ENCODE results near the gene STUB1.

The STUB1 gene

DNA sequence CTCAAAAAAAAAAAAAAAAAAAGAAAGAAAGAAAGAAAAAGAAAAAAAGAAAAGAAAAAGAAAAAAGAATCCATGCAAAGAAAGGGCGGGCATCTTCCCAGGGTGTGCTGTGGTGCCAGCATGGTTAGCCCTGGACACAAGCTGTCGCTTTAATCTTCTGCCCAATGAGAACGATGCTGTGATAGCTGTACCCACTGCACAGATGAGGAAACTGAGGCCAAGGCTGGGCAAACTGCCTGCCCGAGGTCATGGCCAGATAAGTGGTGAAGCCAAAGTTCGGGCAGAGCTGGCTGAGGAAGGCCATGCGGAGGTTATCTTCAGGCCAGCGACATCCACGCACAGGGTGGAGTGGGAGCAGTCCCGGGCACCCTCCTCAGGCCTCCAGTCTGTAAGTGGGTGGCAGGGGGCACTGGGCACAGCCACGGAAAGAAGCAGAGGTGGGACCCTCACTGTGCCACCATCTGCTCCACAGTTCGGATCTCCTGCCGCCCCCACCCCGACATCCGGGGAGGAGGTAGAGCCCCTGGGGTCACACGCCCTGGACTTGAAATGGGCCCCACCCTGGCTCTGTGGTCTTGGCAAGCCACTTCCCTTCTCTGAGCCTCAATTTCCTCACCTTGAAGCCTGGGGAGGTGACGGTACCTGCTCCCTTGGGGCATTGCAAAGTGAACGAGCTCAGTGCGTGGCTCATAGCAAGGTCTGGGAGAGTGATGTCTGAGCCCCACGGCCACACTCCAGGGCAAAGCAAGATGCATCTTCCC, 18.9 kb downstream of the STUB1 start:
- Histone ChIP-seq H3K27me3 (ENCODE audit: control insufficient read depth, insufficient read depth, low read length) (peaks cover 71% of the 10 kb centered on the region), H3K9me3 (ENCODE audit: control insufficient read depth, low read length) (no peaks in the 10 kb centered on the region), H3K9ac (ENCODE audit: low read length) (no peak overlapping the region), H3K4me1 (ENCODE audit: control insufficient read depth, insufficient read depth, low read length) (peaks cover 16% of the 10 kb centered on the region), H3K4me3 (ENCODE audit: low read length) (no peak overlapping the region), H3K36me3 (ENCODE audit: control insufficient read depth, insufficient read depth, low read length) (no peaks in the 10 kb centered on the region)

DNA sequence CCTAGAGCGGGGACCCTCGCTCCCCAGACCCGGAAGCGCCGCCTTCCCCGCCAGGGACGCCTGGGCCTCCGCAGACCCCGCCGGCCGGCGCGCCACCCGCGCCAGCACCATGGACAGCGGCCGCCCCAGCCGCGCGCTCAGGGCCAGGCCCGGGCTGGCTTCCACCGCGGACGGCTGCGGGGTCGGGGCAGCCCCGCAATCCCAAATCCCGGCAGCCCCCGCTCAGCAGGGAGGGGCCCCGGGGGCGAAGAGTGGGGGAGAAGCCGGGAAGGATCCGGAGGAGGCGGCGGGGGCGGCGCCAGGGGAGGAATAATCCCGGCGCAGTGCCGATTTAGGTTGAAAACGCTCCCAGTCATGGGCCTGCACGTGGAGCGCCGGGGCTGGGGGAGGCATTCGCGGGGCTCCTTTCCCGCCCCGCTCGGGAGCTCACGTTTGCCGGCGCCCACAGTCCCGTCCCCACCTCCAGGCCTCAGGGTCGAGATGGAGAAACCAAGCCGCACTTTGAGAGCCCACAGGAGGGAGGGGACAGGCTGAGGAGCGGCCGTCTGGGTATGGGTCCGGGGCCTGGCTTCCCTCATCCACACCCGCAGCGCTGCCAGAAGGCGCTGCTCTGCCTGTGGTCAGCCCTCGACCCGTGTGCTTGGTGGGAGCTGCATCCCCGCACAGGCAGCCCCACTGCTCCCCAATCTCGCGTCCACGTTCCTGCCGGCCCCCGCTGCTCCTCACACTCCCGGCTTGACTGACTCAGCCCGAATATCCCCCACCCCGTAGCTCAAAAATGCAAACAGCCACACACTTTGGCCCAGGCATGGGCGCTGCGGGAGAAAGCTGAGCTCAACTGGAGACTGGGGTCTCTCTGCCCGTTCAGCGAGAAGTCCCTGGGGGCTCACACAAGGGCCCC, 20.7 kb downstream of the STUB1 start:
- Histone ChIP-seq H3K36me3 (ENCODE audit: control insufficient read depth, insufficient read depth, low read length) (no peaks in the 10 kb centered on the region), H3K27me3 (ENCODE audit: control insufficient read depth, insufficient read depth, low read length) (peaks cover 65% of the 10 kb centered on the region), H3K4me3 (ENCODE audit: low read length) (no peak overlapping the region), H3K9me3 (ENCODE audit: control insufficient read depth, low read length) (no peaks in the 10 kb centered on the region), H3K4me1 (ENCODE audit: control insufficient read depth, insufficient read depth, low read length) (peaks cover 4% of the 10 kb centered on the region), H3K9ac (ENCODE audit: low read length) (no peak overlapping the region)

DNA sequence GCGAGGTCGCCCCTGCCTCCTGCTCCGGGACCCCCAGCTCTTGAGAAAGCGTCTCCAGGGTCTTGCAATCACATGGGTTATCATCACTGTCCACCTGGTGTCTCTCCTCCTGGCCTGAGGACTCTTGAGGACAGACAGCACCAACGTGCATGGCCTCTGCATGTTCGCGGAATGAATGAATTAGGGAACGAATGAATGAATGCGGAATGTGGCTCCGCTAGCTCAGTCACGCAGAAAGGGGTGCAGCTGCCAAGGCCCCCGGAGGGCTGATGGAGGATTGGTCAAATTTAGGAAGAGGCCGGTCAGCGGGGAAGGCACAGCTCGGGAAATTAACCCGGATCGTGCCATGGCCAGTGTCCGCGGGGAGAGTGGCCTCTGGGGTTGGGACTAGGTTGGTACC, 22.1 kb downstream of the STUB1 start:
- no peaks in the 10 kb centered on the region for H3K36me3 ChIP-seq (ENCODE audit: control insufficient read depth, insufficient read depth, low read length)
- H3K4me3 ChIP-seq (ENCODE audit: low read length): no peak overlapping the region
- no peaks in the 10 kb centered on the region for H3K9me3 ChIP-seq (ENCODE audit: control insufficient read depth, low read length)
- no peak overlapping the region for H3K9ac ChIP-seq (ENCODE audit: low read length)
- peaks cover 75% of the 10 kb centered on the region for H3K27me3 ChIP-seq (ENCODE audit: control insufficient read depth, insufficient read depth, low read length)
- H3K4me1 ChIP-seq (ENCODE audit: control insufficient read depth, insufficient read depth, low read length): peaks cover 4% of the 10 kb centered on the region

DNA sequence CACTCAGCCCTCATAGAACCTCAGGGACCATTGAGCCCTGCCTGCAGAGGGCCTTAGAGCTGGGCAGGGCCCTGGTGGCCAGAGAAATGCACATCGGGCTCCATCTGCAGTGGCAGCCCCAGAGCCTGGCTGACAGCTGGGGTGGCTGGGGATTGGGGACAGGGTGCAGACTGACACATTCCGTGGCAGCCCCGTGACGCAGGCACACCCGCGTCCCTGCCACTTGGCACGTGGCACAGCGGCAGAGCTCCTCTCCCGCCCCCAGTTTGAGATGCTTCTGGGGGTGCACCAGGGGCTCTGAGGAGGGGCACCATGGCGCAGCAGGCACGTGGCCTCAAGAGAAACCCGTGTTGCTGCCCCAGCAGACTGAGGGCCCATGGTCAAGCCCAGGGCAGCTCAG, 23.2 kb downstream of the STUB1 start:
- Histone ChIP-seq H3K9me3 (ENCODE audit: control insufficient read depth, low read length) (no peaks in the 10 kb centered on the region), H3K36me3 (ENCODE audit: control insufficient read depth, insufficient read depth, low read length) (no peaks in the 10 kb centered on the region), H3K9ac (ENCODE audit: low read length) (no peak overlapping the region), H3K27me3 (ENCODE audit: control insufficient read depth, insufficient read depth, low read length) (peaks cover 84% of the 10 kb centered on the region), H3K4me3 (ENCODE audit: low read length) (no peak overlapping the region), H3K4me1 (ENCODE audit: control insufficient read depth, insufficient read depth, low read length) (peaks cover 4% of the 10 kb centered on the region)

DNA sequence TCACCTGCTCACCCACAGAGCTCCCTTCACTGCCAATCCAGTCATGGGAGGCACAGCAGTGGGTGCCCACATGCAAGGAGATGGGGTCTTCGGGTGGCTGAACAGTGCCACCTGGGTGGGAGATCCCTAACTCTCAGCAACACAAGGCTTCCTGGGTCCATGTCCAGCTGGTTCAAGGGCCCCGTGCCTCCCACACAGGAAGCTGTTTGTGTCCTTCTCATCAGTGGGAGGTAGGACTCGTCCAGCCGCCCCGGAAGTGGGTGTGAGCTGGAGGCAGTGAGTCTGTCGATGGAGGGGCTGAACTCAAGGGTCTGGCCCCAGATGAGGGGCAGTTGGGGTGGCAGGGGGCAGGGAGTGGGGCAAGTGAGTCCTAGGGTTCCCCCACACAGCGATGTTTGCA, 23.8 kb downstream of the STUB1 start:
- no peak overlapping the region for H3K9ac ChIP-seq (ENCODE audit: low read length)
- peaks cover 4% of the 10 kb centered on the region for H3K4me1 ChIP-seq (ENCODE audit: control insufficient read depth, insufficient read depth, low read length)
- H3K27me3 ChIP-seq (ENCODE audit: control insufficient read depth, insufficient read depth, low read length): peaks cover 89% of the 10 kb centered on the region
- no peak overlapping the region for H3K4me3 ChIP-seq (ENCODE audit: low read length)
- no peaks in the 10 kb centered on the region for H3K9me3 ChIP-seq (ENCODE audit: control insufficient read depth, low read length)
- no peaks in the 10 kb centered on the region for H3K36me3 ChIP-seq (ENCODE audit: control insufficient read depth, insufficient read depth, low read length)

DNA sequence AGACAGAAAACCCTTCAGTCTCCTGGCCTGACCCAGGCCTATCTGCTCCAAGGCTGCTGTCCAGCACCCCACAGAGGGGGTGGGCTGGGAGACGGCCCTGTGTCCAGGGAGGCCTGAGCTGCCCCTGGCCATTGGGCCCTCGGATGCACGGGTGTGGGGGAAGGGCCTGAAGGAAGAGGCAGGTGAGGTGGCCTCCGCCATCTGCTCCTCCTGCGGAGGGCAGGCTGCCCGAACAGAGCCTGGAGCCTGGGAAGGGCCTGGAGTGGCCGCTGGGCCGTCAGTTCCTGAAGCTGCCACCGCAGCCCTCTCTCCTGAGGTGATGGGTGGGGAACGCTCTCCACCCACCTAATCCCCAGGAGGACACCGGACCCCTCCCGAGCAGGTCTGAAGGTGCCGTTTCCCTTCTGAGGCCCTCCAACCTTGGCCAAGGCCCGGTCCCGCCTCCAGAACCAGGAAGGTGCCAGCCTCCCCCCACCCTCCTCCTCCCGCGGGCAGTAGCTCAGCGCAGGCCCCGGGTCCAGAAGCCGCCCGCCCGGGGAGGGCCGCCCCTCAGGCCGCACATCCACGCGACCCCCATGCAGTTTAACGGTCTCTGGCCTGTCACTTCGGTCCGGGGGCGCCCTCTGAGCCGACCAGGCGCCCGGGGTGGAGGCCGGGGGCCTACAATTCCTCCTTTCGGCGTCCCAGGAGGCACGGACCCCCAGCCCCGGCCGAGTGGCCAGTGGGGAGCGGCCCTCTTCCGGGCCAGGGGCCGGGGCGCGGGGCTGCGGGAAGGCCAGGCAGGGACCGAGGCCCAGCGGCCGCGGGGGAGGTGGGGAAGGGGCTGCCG, 24.6 kb downstream of the STUB1 start:
- H3K4me3 ChIP-seq (ENCODE audit: low read length): no peak overlapping the region
- no peaks in the 10 kb centered on the region for H3K9me3 ChIP-seq (ENCODE audit: control insufficient read depth, low read length)
- H3K27me3 ChIP-seq (ENCODE audit: control insufficient read depth, insufficient read depth, low read length): peaks cover 89% of the 10 kb centered on the region
- H3K36me3 ChIP-seq (ENCODE audit: control insufficient read depth, insufficient read depth, low read length): no peaks in the 10 kb centered on the region
- H3K9ac ChIP-seq (ENCODE audit: low read length): no peak overlapping the region
- H3K4me1 ChIP-seq (ENCODE audit: control insufficient read depth, insufficient read depth, low read length): peaks cover 4% of the 10 kb centered on the region

DNA sequence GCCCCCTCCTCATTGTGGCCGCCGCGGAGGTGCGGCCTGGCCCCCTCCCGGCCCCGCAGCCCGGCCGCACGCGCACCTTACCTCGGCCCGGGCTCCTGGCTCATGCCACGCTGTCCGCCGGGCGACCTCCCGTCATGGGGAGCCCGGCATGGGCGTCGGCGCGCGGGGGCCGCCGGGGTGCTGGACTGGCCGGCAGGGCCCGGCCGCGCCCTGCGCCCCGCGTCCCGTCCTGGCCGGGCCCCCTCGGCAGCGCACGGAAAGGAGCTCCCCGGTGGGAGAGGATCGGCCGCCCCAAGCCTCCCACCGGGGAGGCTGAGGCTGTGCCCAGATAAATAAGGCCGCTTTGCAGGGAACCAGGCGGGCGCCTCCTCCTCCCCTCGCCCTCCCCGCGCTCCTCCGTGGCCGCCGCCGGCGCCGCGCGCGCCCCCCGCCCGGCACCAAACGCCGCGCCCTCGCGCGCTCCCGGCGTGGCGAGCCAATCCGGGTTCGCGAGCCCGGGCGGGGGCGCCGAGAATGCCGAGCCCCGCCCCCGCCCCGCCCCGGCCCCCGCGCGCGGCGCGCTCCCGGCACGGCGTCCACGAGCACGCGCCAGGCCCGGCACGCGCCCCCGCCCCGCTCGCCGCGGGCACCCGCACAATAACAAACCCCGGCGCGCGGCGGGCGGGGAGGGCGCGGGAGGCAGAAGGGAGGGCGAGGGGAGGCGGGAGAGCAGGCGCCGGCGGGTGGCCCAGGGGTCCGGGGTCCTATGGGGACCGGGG, 25.4 kb downstream of the STUB1 start, which contains the start of gene FBXL16:
Gene FBXL16, minus strand, starts transcription at position 371 of the 758 bp plus-strand sequence. CDS start 8,396 bp downstream, outside the sequence.
- H3K9me3 ChIP-seq (ENCODE audit: control insufficient read depth, low read length): no peaks in the 10 kb centered on the region
- H3K4me1 ChIP-seq (ENCODE audit: control insufficient read depth, insufficient read depth, low read length): peaks cover 4% of the 10 kb centered on the region
- H3K4me3 ChIP-seq (ENCODE audit: low read length): no peak within 1 kb of the TSS
- peaks cover 89% of the 10 kb centered on the region for H3K27me3 ChIP-seq (ENCODE audit: control insufficient read depth, insufficient read depth, low read length)
- H3K9ac ChIP-seq (ENCODE audit: low read length): no peak within 1 kb of the TSS
- no peaks in the 10 kb centered on the region for H3K36me3 ChIP-seq (ENCODE audit: control insufficient read depth, insufficient read depth, low read length)

DNA sequence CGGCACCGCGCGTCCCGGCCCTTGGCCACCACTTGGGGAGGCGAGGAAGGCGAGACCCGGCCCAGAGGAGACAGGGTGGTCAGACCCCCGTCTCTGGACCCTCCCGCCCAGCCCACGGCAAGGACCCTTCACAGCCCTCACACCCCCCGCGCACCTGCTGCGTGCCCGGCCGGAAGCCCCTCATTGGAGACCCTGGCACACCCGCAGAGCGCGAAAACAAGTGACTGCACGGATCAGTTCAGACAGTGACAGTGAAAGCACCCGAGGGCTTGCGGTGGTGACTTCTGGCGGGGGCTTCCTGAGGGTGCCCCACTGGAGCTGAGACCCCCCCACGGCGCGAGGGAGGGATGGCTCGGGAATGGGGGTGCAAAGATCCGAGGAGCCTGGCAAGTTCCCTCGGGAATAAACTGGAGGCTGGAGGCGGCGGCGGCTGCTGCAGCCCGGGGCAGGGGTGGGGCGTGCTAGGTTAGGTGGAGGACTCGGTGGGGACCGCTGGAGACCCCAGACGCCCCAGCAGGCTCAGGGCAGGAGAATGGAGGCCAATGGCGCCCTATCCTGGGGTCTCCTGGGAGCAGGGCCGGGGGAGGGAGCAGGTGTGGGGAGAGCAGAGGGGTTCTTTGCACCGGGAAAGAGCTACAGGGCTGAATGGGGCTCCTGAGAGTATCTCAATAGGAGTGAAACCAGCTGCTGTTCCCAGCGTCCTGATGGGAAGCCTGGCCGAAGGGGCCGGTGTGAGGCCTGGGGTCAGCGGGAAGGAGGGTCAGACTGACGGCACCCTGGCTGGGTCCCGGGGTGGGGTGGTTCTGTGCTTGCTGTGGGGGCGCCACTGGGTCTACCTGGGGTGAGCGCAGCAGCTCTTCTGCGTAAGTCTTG, 26.2 kb downstream of the STUB1 start:
- no peak overlapping the region for H3K9ac ChIP-seq (ENCODE audit: low read length)
- no peak overlapping the region for H3K4me3 ChIP-seq (ENCODE audit: low read length)
- no peaks in the 10 kb centered on the region for H3K9me3 ChIP-seq (ENCODE audit: control insufficient read depth, low read length)
- peaks cover 89% of the 10 kb centered on the region for H3K27me3 ChIP-seq (ENCODE audit: control insufficient read depth, insufficient read depth, low read length)
- no peaks in the 10 kb centered on the region for H3K36me3 ChIP-seq (ENCODE audit: control insufficient read depth, insufficient read depth, low read length)
- peaks cover 4% of the 10 kb centered on the region for H3K4me1 ChIP-seq (ENCODE audit: control insufficient read depth, insufficient read depth, low read length)

DNA sequence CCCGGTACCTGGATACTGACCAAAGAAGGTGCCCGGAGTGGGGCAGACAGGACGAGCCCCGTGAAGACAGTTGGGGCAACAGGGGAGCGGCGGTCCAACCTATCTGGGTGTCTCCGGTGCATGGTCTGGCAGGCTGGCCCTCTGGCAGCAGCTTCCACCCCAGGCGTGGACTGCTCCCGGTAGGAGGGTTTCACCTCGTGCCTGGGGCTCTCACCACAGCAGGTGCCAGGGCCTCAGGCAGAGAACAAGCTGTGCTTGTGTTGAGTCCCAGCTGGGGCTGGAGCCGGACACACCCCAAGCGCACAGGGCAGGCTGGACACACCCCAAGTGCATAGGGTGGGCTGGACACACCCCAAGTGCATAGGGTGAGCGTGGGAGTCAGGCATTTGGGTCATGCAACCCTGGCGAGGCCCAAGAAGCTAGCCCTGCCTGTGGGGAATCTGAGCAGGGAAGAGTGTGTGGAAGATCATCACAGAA, 26.9 kb downstream of the STUB1 start:
- H3K36me3 ChIP-seq (ENCODE audit: control insufficient read depth, insufficient read depth, low read length): no peaks in the 10 kb centered on the region
- H3K9ac ChIP-seq (ENCODE audit: low read length): no peak overlapping the region
- H3K9me3 ChIP-seq (ENCODE audit: control insufficient read depth, low read length): no peaks in the 10 kb centered on the region
- H3K27me3 ChIP-seq (ENCODE audit: control insufficient read depth, insufficient read depth, low read length): peaks cover 84% of the 10 kb centered on the region
- peaks cover 4% of the 10 kb centered on the region for H3K4me1 ChIP-seq (ENCODE audit: control insufficient read depth, insufficient read depth, low read length)
- no peak overlapping the region for H3K4me3 ChIP-seq (ENCODE audit: low read length)

DNA sequence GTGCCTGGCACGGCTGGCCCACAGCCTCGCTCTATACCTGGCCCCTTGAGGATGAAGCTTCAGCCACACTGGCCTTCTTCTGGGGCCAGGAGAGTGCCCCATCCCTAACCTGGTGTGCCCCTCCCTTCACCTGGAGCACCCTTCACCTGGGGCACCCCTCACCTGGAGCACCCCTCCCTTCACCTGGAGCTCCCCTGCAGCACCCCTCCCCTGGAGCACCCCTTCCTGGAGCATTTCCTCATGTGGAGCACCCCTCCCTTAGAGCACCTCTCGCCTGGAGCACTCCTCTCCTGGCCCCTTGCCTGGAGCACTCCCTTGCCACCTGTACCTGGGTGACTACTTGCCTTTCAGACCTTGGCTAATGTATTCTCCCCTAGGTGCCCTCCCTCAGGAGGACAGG, 27.8 kb downstream of the STUB1 start:
- Histone ChIP-seq H3K27me3 (ENCODE audit: control insufficient read depth, insufficient read depth, low read length) (peaks cover 75% of the 10 kb centered on the region), H3K9me3 (ENCODE audit: control insufficient read depth, low read length) (no peaks in the 10 kb centered on the region), H3K36me3 (ENCODE audit: control insufficient read depth, insufficient read depth, low read length) (no peaks in the 10 kb centered on the region), H3K4me1 (ENCODE audit: control insufficient read depth, insufficient read depth, low read length) (peaks cover 4% of the 10 kb centered on the region), H3K4me3 (ENCODE audit: low read length) (no peak overlapping the region), H3K9ac (ENCODE audit: low read length) (no peak overlapping the region)

Data from mucosa of stomach (tissue), 1 donor.